HG02678 (cell line): ENCODE results near the gene ITGA5.
A peak's percentile ranks its signal among the peaks of the same experiment; 100 is the strongest.

ENCODE experiments used
- ATAC-seq: cut with Tn5 transposase; IDR thresholded peaks from one replicate; pipeline ENCODE4 v1.9.1; 2021; ENCODE audit warnings: mild to moderate bottlenecking, moderate library complexity; ENCODE audit not compliant: unreplicated experiment

The ITGA5 gene

GRCh38 chr12:54373649-54374561, 45.2 kb downstream of the ITGA5 start:
- no peak for ATAC-seq

- ATAC-seq = no peak
Observed at GRCh38 chr12:54372113-54372806, 46.8 kb downstream of the ITGA5 start.

- ATAC-seq = no peak
Observed at GRCh38 chr12:54371328-54372112, 47.5 kb downstream of the ITGA5 start.

DNA sequence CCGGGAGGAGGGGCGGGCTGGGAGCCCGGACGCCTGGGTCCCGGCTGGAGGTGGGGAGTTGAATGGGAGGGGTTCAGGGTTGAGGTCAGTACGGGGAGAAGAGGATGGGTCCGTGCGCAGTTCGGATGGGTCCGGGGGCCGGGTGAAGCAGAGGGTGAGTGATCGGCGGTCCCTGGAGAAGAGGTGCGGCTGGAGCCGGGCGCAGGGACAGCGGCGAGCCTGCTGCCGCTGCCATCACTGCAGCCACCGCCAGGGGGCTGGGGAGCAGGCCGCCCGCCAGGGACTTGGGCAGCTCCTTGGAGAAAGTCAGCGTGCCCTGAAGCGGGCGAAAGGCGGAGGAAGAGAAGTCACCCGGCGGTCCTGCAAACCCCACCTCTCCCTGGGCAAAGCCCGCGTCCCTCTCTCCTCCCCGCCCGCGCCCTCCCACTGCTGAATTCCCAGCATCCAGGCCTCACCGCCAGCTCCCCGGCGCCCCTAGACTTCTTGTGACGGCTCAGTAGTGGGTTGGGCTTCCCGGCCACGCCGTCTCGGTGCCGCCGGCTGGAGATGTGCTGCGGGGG, 48.8 kb downstream of the ITGA5 start:
- peak; percentile 59 for ATAC-seq

DNA sequence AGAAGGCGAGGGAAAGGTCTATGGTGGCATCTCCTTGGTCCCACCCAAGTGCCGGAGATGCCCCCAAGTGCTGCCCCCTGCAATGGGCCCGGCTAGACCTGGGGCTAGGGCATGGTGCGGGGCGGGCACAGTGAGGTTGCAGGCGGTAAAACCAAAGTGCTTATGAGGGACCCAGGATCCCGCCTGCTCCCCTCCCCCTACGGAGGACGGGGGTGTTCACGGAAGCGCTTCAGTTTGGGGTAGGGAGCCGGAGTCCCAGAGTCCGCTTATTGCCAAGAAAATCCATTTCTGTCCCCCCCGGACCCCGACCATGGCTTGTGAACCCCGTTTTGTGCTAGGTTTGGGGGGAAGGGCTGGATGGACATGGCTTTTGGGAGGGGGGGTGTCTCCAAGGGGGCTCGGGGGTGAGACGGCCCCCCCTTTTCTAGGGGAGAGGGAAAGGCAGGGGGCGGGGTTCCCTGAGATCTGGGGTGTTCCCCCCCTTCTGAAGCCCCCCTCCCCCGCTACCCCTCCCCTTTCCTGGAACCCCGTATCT, 49.4 kb downstream of the ITGA5 start:
- no peak for ATAC-seq

- peak; percentile 77 for ATAC-seq
Observed at GRCh38 chr12:54368709-54369596, 50.1 kb downstream of the ITGA5 start.

DNA sequence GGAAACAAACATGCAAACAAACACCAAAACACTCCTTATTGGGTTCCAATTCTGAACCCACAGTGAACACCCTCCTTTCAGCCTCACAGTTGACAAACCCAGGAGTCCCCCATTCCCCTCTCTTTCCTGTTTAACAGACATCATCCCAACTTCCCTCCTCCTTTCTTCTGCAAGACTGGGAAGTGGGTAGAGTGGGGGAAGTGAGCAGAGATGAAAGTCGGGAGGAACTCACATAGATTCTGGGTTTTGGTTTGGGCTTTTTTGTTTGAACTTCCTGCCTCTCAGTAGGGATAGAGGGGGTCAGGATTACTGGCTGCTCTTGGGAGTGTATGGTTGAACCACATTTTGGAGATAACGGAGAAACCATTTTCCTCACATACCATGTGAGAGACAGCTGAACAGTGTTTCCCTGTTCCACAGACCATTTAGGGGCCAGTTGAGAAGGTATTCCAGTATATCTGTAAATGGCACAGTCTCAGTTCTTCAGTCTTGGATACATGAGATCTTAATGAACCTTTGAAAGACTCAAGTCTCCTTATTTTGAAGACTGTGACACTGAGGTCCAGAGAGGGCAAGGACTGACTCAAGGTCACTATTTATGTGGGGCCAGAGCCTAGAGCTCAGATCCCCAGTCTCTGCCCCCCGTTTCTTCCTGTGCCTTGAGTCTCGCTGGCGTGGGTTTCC, 50.9 kb downstream of the ITGA5 start:
- peak; percentile 25 for ATAC-seq

DNA sequence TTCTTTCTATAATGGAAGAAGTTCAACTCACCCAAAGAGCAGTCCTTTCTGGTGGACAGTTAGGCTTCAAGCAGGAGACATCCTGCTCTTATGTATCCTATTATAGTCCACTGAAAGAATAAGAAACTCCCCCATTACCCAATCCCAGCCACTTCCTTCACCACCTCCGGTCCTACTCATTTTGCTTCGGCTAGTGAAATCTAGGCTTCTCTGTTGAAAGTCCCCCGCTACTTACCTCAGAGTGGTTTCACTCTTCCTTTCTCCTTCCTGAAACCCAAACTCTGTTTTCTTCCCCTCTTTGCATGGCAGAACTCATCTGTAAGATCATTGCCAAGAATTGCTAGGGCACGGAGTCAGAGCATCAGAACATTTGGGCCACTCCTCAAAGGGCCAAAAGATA, 54.7 kb downstream of the ITGA5 start, which contains the start of gene GPR84:
GPR84 (minus strand) TSS at position 74 of the 400 bp plus-strand sequence. CDS start 635 bp downstream, outside the sequence.
- ATAC-seq = peak; percentile 39

DNA sequence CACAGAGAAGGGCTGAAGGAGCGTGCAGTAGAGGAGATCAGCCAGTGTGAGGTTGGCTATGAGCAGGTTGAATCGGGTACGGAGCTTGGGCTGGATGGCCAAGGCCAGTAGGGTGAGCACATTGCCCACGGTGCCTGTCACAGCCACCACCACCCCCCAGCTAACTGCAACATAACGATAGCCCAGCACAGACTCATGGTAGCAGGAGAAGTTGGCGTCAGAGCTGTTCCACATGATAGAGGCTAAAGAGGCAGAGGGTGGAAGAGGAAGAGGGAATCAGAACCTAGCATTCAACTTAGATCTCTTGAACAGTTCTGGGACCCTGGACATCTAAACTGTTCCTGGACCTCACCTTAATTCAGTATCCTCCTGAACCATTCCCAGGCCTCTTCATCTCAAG, 55.4 kb downstream of the ITGA5 start:
- ATAC-seq = no peak

GRCh38 chr12:54363047-54363446, 56.0 kb downstream of the ITGA5 start:
- ATAC-seq = no peak

GRCh38 chr12:54360717-54361456, 58.2 kb downstream of the ITGA5 start:
- ATAC-seq = no peak

DNA sequence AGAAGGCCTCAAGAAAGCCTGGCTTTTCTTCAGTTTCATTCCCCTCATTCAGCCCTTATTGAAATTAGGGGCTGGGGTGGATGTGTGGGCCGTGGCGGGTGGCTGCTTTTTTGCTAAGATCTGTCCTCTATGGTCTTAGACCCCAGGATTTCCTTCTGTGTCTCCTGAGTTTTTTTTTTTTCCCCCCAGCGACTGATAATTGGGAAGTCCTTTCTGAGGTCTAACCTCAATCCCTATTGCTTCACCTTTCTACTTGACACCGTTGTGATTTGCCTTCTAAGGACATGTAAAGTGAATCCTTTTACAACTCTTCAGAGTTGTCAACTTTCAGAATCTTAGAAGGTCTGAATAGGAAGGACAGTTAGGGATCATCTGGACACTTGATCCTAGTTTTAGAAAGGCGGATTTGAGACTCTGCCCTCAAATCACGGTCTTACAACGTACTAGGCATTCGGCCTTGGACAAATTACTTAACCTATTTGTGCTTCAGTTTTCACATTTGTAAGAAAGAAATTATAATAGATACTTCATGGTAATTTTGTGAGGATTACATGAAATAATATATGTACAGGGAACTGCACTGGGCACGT, 59.2 kb downstream of the ITGA5 start:
- no peak for ATAC-seq

GRCh38 chr12:54358945-54359761, 59.9 kb downstream of the ITGA5 start:
- ATAC-seq = peak; percentile 99

GRCh38 chr12:54358191-54358944, 60.7 kb downstream of the ITGA5 start:
- no peak for ATAC-seq

DNA sequence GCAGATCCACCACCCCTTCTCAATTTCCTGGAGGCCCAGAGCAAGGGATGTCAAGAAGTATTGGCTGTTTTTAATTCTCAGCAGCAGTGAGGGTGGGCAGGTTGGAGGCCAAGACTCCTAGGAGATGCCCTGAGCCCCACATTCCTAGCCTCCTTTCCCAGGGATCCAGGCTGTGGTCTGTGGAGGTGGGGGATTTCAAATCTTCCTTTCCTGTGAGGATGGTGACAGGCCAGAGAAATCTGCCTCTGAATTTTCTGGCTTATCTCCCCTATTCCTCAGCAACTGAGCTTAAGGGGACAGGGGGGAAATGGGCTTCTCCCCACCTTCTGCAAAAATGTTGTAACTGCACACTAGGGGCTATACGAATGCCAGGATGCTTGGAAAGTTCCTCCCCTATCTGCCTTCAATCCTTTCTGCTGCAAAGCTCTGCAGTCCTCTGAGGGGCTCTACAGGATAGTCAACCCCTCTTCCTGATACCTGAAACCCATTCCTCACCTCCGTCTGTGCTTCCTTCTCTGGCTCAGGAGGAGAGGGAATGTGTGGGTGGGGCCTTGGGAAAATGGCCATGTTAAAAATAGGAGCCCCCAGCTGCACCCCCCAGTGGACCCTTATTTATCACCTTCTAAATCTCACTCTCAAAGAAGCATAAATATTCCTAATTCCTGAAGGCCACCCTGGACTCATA, 61.4 kb downstream of the ITGA5 start:
- ATAC-seq = no peak

DNA sequence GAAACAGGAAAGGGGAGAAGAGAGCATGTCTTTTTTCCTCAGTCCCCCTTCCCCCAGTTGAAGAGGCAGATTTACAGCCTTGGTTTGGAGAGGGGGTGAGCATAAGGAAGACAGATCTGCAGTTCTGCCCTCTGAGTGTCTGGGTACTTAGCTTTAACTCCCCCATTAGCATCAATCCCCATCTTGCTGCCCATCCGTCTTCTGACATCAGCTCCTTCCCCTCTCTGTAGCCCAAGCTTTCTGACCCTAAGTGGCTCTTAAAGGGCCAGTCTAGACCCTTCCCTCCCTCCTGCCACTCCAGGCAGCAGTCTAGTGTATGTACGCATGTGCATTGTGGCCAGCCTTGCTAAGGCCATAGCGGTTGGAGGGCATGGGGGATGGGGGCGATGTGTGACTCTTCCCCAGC, 62.1 kb downstream of the ITGA5 start:
- ATAC-seq = no peak
